Lung (tissue), 12 donors: ENCODE results near the gene ZER1. TPM values are rescaled to one million over a fixed set of nuclear protein-coding genes. Genes with fewer than 3 reads are reported as not detected.
"Not testable (repeated sequence)": the region's sequence is repeated elsewhere in the genome, so short reads cannot be mapped to it uniquely, and the experiment has no call there.

Experiments
- ATAC-seq: fragments of 200-7000 bp; cut with Tn5 transposase; one replicate; pipeline ENCODE4 v1.9.1; 2020; ENCODE audit warnings: moderate number of reproducible peaks; ENCODE audit not compliant: insufficient read depth, low FRiP score
- DNase-seq, 3 donors: peaks; one replicate each; pipeline ENCODE4 v3.0.0-alpha.2; 2013 to 2017
- H3K27ac ChIP-seq, 2 donors: one replicate each; pipeline ENCODE4 v1.5.1; 2013; ENCODE audit warnings: mild to moderate bottlenecking in 2 of 2, moderate library complexity in 2 of 2, control low read depth in 1 of 2, inconsistent platforms in 1 of 2, low read depth in 1 of 2, low read length in 1 of 2
- H3K27me3 ChIP-seq, 3 donors: one replicate each; pipeline ENCODE4 v1.5.1; 2013; ENCODE audit warnings: low read length in 2 of 3; ENCODE audit not compliant: control insufficient read depth in 3 of 3, insufficient read depth in 3 of 3
- H3K36me3 ChIP-seq, 4 donors: one replicate each; pipeline ENCODE4 v1.5.1; 2013; ENCODE audit warnings: low read length in 4 of 4, mild to moderate bottlenecking in 1 of 4, moderate library complexity in 1 of 4; ENCODE audit not compliant: control insufficient read depth in 4 of 4, insufficient read depth in 4 of 4
- H3K4me1 ChIP-seq, 5 donors: one replicate each; pipeline ENCODE4 v1.5.1; 2013; ENCODE audit warnings: low read length in 5 of 5, mild to moderate bottlenecking in 2 of 5, moderate library complexity in 1 of 5; ENCODE audit not compliant: control insufficient read depth in 5 of 5, insufficient read depth in 5 of 5
- H3K4me3 ChIP-seq: one replicate; pipeline ENCODE4 v1.5.1; 2013; ENCODE audit warnings: mild to moderate bottlenecking, control low read depth, moderate library complexity
- H3K9ac ChIP-seq, 2 donors: one replicate each; pipeline ENCODE4 v1.5.1; 2013; ENCODE audit warnings: low read length in 2 of 2, control low read depth in 1 of 2; ENCODE audit not compliant: insufficient read depth in 1 of 2
- H3K9me3 ChIP-seq, 4 donors: one replicate each; pipeline ENCODE4 v1.5.1; 2013; ENCODE audit warnings: low read length in 3 of 4, mild to moderate bottlenecking in 1 of 4, moderate library complexity in 1 of 4; ENCODE audit not compliant: control insufficient read depth in 4 of 4, insufficient read depth in 3 of 4
- CTCF ChIP-seq: IDR thresholded peaks from 2 replicates; pipeline ENCODE4 v1.5.1; 2012; ENCODE audit warnings: mild to moderate bottlenecking; ENCODE audit errors: control extremely low read depth, extremely low read depth
- WGBS, 2 donors: extraction: QIAGEN DNeasy Blood & Tissue Kit; methylation state at CpG; one replicate each; pipeline ENCODE4 v1.1.7; 2013; 5-methylcytosine and 5-hydroxymethylcytosine counted together
- polyA plus RNA-seq, 2 donors: library from polyadenylated mRNA; stranded (reverse); fragments of 200-250 nt; gene quantifications; one replicate each; pipeline ENCODE4 v1.2.1, GENCODE V29; 2013
- total RNA-seq, 2 donors: library from RNA; depleted of rRNA in 1 of 2; stranded (reverse); fragments of >200 nt in 1 of 2; gene quantifications; one replicate each; pipeline ENCODE4 v1.2.1, GENCODE V29; 2014 to 2021
- donor health status: control.
- donor health status: control.
- donor health status: Bipolar disorder and iron deficiency.
- donor health status: healthy.
- donor health status: DM: yes; HTN: yes; CAD: no.

Gene ZER1
- total and polyA plus RNA-seq, 4 donors, result 17.6 to 39.0 (median 28.4) TPM

- DNase-seq, result no peak
- H3K36me3 ChIP-seq, result peaks cover 6 to 27% (median 20%) of the 10 kb centered on the region in 4 donors
These were observed 74.6 kb downstream of the ZER1 start for GRCh38 chr9:128696923-128697707.

GRCh38 chr9:128694344-128694743 lies 77.4 kb downstream of the ZER1 start:
- ATAC-seq (no peak), DNase-seq (no peak)
- TF ChIP-seq CTCF, result no peak
- H3K9ac ChIP-seq, result no peak overlapping the region
- peaks cover 2 to 11% (median 5%) of the 10 kb centered on the region in 5 donors for H3K4me1 ChIP-seq
- no peaks in the 10 kb centered on the region for H3K27me3 ChIP-seq
- no peaks in the 10 kb centered on the region for H3K9me3 ChIP-seq
- peaks cover 7 to 32% (median 25%) of the 10 kb centered on the region in 4 donors for H3K36me3 ChIP-seq
- H3K27ac ChIP-seq, result no peak overlapping the region
- WGBS, 2 donors, result 81 to 87% methylated on average over 6 of the region's 6 CpGs
- no peak overlapping the region for H3K4me3 ChIP-seq

More at GRCh38 chr9:128696923-128697707, 74.6 kb downstream of the ZER1 start:
- Histone ChIP-seq H3K9ac (no peak overlapping the region), H3K27me3 (no peaks in the 10 kb centered on the region), H3K27ac (no peak overlapping the region), H3K4me1 (peaks cover 0 to 2% (median 0%) of the 10 kb centered on the region in 5 donors), H3K4me3 (no peak overlapping the region), H3K9me3 (no peaks in the 10 kb centered on the region)
- TF ChIP-seq CTCF, result no peak
- no peak for ATAC-seq
- 80% methylated on average over 8 of the region's 8 CpGs for WGBS, 2 donors

- 90 to 92% methylated on average over 3 of the region's 3 CpGs for WGBS, 2 donors
- Histone ChIP-seq H3K4me1 (peaks cover 2 to 11% (median 5%) of the 10 kb centered on the region in 5 donors), H3K36me3 (peaks cover 7 to 32% (median 25%) of the 10 kb centered on the region in 4 donors)
- H3K4me3 ChIP-seq, H3K27ac ChIP-seq, H3K9ac ChIP-seq, H3K27me3 ChIP-seq, DNase-seq, ATAC-seq, H3K9me3 ChIP-seq: not testable (repeated sequence)
These were observed 78.0 kb downstream of the ZER1 start for GRCh38 chr9:128693738-128694137.

- no peak for ATAC-seq
- Histone ChIP-seq H3K9me3 (no peaks in the 10 kb centered on the region), H3K36me3 (peaks cover 3 to 29% (median 22%) of the 10 kb centered on the region in 4 donors), H3K9ac (peak overlapping the region; percentile 49 to 90), H3K27me3 (no peaks in the 10 kb centered on the region), H3K27ac (peak overlapping the region in 1 of 2 donors; percentile 73), H3K4me3 (peak overlapping the region; percentile 64), H3K4me1 (peaks cover 4 to 29% (median 9%) of the 10 kb centered on the region in 5 donors)
- WGBS, 2 donors, result 9 to 11% methylated on average over 5 of the region's 5 CpGs
- DNase-seq, result no peak
- no peak for TF ChIP-seq CTCF
These were observed 81.1 kb downstream of the ZER1 start for GRCh38 chr9:128690684-128691034.
